NCI-H1092 treated with DMSO at 0.1 percent for 48 hours (cell line): ENCODE measurements around the gene PCDHB7.
"Not testable (repeated sequence)": the region's sequence is repeated elsewhere in the genome, so short reads cannot be mapped to it uniquely, and the experiment has no call there.

Experiments
- DNase-seq: peaks from one replicate; lab custom pipeline; 2025; lab: John Stamatoyannopoulos, UW

PCDHB7 gene

DNA sequence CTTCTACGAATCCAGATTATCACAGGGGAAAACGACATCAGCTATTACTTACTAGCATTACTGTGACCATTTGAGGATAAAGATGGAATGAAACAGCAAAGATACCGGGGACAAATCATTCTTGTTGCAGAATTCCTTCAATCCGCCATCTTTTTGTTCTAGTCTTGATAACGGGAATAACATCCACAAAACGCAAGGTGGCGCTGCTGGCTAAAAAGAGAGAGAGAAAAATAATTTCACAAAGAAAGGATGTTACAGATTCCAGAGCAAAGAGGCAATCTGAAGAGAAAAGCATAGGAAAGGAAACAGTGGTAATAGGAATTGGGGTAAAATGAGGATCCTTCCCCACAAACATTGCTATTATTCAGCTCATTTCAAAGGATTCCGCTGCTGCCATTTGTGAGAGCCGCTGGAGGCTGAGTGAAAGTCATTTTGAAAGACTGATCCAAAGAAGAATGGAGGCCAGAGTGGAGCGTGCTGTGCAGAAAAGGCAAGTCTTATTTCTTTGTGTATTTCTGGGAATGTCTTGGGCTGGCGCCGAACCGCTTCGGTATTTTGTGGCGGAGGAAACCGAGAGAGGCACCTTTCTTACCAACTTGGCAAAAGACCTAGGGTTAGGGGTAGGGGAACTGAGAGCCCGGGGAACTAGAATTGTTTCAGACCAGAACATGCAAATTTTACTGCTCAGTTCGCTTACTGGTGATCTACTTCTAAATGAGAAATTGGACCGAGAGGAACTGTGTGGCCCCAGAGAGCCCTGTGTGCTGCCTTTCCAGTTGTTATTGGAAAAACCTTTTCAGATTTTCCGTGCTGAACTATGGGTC, at the start of gene PCDHB7:
Gene PCDHB7, plus strand, starts transcription at position 264 of the 824 bp plus-strand sequence. Its CDS starts 192 bp downstream, at position 456.
- peak; percentile 35 for DNase-seq

DNA sequence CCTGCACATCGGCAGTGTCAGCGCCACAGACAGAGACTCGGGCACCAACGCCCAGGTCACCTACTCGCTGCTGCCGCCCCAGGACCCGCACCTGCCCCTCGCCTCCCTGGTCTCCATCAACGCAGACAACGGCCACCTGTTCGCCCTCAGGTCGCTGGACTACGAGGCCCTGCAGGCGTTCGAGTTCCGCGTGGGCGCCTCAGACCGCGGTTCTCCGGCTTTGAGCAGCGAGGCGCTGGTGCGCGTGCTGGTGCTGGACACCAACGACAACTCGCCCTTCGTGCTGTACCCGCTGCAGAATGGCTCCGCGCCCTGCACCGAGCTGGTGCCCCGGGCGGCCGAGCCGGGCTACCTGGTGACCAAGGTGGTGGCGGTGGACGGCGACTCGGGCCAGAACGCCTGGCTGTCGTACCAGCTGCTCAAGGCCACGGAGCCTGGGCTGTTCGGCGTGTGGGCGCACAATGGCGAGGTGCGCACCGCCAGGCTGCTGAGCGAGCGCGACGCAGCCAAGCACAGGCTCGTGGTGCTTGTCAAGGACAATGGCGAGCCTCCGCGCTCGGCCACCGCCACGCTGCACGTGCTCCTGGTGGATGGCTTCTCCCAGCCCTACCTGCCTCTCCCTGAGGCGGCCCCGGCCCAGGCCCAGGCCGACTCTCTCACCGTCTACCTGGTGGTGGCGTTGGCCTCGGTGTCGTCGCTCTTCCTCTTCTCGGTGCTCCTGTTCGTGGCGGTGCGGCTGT, 48.9 kb upstream of the PCDHB7 start:
- not testable (repeated sequence) for DNase-seq

DNA sequence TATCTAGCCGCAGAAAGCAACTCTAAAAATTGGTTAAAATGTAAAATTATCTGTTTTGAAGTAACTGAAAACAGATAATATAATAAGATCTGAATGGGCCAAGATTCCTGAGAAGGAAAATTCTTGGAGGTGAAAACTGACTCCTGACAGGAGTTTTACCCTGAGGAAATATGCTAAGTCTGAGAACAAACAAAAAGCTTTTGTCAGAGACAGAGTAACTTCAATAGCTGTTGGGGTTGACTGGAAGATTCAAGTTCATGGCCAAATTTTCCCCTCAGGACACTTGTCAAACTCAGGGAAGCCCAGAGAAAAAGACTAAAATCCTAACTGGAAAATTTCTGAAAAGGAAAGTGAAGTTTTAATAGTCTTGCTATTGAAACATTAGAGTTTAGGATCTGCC, 45.1 kb upstream of the PCDHB7 start:
- DNase-seq: no peak

DNA sequence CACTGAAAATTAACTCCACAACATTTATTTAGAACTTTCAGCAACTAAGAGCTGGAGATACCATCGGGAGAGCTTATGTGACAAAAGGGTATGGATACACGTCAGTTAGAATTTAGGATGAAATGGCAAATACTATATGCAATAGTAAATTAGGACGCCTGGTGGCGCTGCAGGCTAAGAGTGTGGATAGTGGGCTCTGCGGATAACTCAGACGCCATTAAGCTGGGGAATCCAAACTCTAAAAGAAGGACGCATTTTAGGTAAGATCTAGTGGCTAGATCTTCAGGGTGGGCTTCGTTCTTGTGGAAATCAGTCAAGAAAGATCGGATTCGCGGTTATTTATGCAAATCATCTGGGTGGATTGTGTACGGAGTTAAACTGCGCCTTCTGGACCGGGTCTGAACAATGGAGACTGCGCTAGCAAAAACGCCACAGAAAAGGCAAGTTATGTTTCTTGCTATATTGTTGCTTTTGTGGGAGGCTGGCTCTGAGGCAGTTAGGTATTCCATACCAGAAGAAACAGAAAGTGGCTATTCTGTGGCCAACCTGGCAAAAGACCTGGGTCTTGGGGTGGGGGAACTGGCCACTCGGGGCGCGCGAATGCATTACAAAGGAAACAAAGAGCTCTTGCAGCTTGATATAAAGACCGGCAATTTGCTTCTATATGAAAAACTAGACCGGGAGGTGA, 37.3 kb upstream of the PCDHB7 start, which contains the start of gene PCDHB5:
Gene PCDHB5, plus strand, starts transcription at position 177 of the 688 bp plus-strand sequence. Its CDS starts 229 bp downstream, at position 406.
- DNase-seq: no peak

DNA sequence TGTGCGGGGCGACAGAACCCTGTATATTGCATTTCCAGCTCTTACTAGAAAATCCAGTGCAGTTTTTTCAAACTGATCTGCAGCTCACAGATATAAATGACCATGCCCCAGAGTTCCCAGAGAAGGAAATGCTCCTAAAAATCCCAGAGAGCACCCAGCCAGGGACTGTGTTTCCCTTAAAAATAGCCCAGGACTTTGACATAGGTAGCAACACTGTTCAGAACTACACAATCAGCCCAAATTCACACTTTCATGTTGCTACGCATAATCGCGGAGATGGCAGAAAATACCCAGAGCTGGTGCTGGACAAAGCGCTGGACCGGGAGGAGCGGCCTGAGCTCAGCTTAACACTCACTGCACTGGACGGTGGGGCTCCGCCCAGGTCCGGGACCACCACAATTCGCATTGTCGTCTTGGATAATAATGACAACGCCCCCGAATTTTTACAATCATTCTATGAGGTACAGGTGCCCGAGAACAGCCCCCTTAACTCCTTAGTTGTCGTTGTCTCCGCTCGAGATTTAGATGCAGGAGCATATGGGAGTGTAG, 36.7 kb upstream of the PCDHB7 start:
- no peak for DNase-seq

DNA sequence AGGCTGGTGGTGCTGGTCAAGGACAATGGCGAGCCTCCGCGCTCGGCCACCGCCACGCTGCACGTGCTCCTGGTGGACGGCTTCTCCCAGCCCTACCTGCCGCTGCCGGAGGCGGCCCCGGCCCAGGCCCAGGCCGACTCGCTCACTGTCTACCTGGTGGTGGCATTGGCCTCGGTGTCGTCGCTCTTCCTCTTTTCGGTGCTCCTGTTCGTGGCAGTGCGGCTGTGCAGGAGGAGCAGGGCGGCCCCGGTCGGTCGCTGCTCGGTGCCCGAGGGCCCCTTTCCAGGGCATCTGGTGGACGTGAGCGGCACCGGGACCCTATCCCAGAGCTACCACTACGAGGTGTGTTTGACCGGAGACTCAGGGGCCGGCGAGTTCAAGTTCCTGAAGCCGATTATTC, 35.1 kb upstream of the PCDHB7 start:
- not testable (repeated sequence) for DNase-seq

DNA sequence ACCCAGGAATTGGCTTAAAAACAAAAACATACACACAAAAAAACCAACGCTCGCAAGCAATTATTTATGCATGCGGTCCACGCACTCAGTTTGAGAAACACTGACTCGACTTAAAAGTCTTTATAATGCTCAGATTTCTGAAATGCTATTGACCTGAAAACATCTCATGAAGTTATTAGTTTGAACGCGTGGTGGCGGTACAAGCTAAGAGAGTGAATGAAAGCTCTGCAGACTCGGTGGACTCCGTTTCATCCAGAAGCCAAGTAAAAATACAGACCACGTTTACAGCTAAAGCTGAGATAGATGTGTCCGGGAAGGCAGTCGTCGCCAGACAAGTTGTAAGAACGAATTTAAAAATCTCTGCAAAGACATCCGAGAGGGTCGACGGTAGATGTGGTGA, 22.6 kb upstream of the PCDHB7 start, which contains the start of gene PCDHB6:
Gene PCDHB6, plus strand, starts transcription at position 246 of the 400 bp plus-strand sequence. CDS start 201 bp downstream, outside the sequence.
- DNase-seq: no peak

DNA sequence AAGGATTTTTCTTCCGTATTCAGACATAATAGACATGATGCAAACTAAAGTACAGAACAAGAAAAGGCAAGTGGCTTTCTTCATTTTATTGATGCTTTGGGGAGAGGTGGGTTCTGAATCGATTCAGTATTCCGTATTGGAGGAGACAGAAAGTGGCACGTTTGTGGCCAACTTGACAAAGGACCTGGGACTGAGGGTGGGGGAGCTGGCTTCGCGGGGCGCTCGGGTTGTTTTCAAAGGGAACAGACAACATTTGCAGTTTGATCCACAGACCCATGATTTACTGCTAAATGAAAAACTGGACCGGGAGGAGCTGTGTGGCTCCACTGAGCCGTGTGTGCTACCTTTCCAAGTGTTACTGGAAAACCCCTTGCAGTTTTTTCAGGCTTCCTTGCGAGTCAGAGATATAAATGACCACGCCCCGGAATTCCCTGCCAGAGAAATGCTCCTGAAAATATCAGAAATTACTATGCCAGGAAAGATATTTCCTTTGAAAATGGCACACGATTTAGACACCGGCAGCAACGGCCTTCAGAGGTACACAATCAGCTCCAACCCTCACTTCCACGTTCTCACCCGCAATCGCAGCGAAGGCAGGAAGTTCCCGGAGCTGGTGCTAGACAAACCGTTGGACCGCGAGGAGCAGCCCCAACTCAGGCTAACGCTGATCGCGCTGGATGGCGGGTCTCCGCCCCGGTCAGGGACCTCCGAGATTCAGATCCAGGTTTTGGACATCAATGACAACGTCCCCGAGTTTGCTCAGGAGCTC, 22.0 kb upstream of the PCDHB7 start:
- no peak for DNase-seq

DNA sequence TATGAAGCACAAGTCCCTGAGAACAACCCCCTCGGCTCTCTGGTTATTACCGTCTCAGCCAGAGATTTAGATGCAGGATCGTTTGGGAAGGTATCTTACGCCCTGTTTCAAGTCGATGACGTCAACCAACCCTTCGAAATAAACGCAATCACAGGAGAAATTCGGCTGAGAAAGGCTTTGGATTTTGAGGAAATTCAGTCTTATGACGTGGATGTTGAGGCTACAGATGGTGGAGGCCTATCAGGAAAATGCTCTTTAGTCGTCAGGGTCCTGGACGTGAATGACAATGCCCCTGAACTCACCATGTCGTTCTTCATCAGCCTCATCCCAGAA, 21.5 kb upstream of the PCDHB7 start:
- no peak for DNase-seq

DNA sequence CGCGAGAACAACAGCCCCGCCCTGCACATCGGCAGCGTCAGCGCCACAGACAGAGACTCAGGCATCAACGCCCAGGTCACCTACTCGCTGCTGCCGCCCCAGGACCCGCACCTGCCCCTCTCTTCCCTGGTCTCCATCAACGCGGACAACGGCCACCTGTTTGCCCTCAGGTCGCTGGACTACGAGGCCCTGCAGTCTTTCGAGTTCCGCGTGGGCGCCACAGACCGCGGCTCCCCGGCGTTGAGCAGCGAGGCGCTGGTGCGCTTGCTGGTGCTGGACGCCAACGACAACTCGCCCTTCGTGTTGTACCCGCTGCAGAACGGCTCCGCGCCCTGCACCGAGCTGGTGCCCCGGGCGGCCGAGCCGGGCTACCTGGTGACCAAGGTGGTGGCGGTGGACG, 20.8 kb upstream of the PCDHB7 start:
- DNase-seq: not testable (repeated sequence)

DNA sequence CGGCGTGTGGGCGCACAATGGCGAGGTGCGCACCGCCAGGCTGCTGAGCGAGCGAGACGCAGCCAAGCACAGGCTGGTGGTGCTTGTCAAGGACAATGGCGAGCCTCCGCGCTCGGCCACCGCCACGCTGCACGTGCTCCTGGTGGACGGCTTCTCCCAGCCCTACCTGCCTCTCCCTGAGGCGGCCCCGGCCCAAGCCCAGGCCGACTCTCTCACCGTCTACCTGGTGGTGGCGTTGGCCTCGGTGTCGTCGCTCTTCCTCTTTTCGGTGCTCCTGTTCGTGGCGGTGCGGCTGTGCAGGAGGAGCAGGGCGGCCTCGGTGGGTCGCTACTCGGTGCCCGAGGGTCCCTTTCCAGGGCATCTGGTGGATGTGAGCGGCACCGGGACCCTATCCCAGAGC, 20.3 kb upstream of the PCDHB7 start:
- DNase-seq: not testable (repeated sequence)

DNA sequence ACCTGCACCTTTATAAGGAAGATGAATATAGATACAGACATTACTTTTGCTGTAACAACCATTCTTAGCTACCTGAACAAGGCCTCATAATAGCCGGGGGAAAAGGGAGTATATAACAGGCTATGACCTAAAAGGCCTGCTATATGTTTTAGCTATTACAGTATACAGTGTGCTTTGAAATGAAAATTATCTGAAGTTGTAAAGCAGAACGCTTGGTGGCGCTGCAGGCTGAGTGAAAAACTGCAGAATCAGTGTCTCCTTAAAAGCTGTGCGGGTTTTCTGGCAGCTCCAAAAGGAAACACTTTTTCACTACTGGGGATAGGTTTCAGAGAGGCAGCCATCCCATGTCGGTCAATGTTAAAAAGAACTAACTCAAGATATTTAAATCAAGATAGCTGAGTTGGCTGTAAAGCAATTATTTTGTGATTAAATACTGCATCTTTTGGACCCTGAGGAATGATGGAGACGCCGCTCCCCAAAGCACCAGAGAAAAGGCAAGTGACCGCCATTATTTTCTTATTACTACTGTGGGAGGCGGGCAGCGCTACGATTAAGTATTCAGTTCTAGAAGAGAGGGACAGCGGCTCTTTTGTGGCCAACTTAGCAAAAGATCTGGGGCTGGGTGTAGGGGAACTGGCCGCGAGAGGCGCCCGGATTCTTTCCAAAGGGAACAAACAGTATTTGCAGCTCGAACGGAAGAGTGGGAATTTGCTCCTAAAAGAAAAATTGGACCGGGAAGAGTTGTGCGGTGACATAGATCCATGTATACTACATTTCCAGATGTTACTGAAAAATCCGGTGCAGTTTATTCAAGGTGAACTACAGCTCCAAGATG, 16.7 kb upstream of the PCDHB7 start:
- no peak for DNase-seq

DNA sequence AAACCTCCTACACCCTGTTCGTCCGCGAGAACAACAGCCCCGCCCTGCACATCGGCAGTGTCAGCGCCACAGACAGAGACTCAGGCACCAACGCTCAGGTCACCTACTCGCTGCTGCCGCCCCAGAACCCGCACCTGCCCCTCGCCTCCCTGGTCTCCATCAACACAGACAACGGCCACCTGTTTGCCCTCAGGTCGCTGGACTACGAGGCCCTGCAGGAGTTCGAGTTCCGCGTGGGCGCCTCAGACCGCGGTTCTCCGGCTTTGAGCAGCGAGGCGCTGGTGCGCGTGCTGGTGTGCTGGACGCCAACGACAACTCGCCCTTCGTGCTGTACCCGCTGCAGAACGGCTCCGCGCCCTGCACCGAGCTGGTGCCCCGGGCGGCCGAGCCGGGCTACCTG, 15.1 kb upstream of the PCDHB7 start:
- DNase-seq: not testable (repeated sequence)

DNA sequence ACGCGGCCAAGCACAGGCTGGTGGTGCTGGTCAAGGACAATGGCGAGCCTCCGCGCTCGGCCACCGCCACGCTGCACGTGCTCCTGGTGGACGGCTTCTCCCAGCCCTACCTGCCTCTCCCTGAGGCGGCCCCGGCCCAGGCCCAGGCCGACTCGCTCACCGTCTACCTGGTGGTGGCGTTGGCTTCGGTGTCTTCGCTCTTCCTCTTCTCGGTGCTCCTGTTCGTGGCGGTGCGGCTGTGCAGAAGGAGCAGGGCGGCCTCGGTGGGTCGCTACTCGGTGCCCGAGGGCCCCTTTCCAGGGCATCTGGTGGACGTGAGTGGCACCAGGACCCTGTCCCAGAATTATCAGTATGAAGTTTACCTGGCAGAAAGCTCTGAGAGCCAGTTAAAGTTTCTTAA, 14.5 kb upstream of the PCDHB7 start:
- DNase-seq: not testable (repeated sequence)

DNA sequence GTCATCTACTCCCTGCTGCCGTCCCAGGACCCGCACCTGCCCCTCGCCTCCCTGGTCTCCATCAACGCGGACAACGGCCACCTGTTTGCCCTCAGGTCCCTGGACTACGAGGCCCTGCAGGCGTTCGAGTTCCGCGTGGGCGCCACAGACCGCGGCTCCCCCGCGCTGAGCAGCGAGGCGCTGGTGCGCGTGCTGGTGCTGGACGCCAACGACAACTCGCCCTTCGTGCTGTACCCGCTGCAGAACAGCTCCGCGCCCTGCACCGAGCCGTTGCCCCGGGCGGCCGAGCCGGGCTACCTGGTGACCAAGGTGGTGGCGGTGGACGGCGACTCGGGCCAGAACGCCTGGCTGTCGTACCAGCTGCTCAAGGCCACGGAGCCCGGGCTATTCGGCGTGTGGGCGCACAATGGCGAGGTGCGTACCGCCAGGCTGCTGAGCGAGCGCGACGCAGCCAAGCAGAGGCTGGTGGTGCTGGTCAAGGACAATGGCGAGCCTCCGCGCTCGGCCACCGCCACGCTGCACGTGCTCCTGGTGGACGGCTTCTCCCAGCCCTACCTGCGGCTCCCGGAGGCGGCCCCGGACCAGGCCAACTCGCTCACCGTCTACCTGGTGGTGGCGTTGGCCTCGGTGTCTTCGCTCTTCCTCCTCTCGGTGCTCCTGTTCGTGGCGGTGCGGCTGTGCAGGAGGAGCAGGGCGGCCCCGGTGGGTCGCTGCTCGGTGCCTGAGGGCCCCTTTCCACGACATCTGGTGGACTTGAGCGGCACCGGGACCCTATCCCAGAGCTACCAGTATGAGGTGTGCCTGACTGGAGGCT, 2.1 kb downstream of the PCDHB7 start:
- DNase-seq: not testable (repeated sequence)

DNA sequence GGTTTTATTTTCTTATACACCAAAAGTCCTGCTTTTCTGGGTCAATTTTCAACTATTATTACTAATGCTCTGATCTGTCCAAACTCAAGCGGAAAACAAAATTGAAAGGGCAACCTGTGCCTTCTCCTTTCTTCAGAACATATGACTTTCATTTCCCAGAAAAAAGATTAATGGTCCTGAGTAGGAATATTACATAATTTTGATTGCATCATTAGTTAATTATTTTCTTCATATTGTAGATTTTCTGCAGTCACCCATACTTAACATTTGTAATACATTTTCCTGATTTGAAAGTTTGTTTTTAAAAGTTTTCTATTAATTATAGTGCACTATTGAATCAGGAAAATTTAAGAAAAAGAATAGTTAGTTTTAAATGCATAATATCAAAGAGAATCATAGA, 3.5 kb downstream of the PCDHB7 start:
- no peak for DNase-seq

DNA sequence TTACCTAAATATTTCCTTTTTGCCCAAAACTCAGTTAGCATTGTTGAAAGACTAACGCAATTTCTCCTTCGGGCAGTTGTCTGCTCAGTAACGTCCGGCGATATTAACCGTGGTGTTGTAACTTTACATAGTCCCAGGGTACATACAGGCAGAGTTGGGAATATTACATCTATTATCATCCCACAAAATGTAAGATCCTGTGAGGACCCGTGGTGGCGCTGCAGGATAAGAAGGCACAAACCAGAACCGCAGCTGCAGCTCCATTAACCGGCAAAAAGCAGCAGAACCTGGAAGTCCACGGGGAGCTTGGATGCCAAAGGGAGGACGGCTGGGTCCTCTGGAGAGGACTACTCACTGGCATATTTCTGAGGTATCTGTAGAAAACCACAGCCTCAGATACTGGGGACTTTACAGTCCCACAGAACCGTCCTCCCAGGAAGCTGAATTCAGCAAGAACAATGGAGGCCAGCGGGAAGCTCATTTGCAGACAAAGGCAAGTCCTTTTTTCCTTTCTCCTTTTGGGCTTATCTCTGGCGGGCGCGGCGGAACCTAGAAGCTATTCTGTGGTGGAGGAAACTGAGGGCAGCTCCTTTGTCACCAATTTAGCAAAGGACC, 5.2 kb downstream of the PCDHB7 start, which contains the start of gene PCDHB8:
Gene PCDHB8, plus strand, starts transcription at position 214 of the 615 bp plus-strand sequence. Its CDS starts 245 bp downstream, at position 459.
- peak; percentile 23 for DNase-seq

DNA sequence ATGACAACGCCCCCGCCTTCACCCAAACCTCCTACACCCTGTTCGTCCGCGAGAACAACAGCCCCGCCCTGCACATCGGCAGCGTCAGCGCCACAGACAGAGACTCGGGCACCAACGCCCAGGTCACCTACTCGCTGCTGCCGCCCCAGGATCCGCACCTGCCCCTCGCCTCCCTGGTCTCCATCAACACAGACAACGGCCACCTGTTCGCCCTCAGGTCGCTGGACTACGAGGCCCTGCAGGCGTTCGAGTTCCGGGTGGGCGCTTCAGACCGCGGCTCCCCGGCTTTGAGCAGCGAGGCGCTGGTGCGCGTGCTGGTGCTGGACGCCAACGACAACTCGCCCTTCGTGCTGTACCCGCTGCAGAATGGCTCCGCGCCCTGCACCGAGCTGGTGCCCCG, 6.9 kb downstream of the PCDHB7 start:
- DNase-seq: not testable (repeated sequence)

DNA sequence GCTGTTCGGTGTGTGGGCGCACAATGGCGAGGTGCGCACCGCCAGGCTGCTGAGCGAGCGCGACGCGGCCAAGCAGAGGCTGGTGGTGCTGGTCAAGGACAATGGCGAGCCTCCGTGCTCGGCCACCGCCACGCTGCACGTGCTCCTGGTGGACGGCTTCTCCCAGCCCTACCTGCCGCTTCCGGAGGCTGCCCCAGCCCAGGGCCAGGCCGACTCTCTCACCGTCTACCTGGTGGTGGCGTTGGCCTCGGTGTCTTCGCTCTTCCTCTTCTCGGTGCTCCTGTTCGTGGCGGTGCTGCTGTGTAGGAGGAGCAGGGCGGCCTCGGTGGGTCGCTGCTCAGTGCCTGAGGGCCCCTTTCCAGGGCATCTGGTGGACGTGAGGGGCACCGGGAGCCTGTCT, 7.4 kb downstream of the PCDHB7 start:
- not testable (repeated sequence) for DNase-seq
